B cell (primary cell): ENCODE measurements around the gene CNTNAP2. TPM values are rescaled to one million over a fixed set of nuclear protein-coding genes. Genes with fewer than 3 reads are reported as not detected.

Experiments used
- ATAC-seq: fragments of 200-7000 bp; cut with Tn5 transposase; one replicate; pipeline ENCODE4 v1.10.0; 2021; ENCODE audit warnings: low read depth, mild to moderate bottlenecking, moderate number of reproducible peaks, moderate library complexity
- CTCF ChIA-PET: fragments of 350-600 bp; sonication (Branson Sonifier 250); formaldehyde crosslinking; loops from one replicate; lab custom pipeline; 2021; ENCODE audit warnings: antibody characterized with exemption, inconsistent platforms; lab: Charles Lee
- POLR2A ChIA-PET: fragments of 350-600 bp; sonication (Branson Sonifier 250); formaldehyde crosslinking; loops from one replicate; lab custom pipeline; 2021; ENCODE audit warnings: antibody characterized with exemption; lab: Charles Lee
- DNase-seq: peaks from one replicate; pipeline ENCODE4 v3.0.0; 2013
- H2AFZ ChIP-seq: 2 replicates; pipeline ENCODE4 v1.6.1; 2012; ENCODE audit warnings: mild to moderate bottlenecking, low read depth, low read length; ENCODE audit not compliant: insufficient read depth, poor library complexity, severe bottlenecking
- H3K27ac ChIP-seq, 2 donors: 1 replicate in 1 of 2; 2 replicates in 1 of 2; pipeline ENCODE4 v1.5.1; 2012 to 2013; ENCODE audit warnings: low read length in 2 of 2, mild to moderate bottlenecking in 2 of 2, moderate library complexity in 1 of 2
- H3K27me3 ChIP-seq, 4 experiments: fragments of 200-600 bp in 1 of 4; sonication (generic) in 1 of 4; replicated peaks in 1 of 4; 1 replicate in 2 of 4; 2 replicates in 2 of 4; pipeline versions ENCODE4 v1.6.1 to v1.7.0; 2013 to 2016; ENCODE audit warnings: low read length in 3 of 4, mild to moderate bottlenecking in 2 of 4, mixed read lengths in 1 of 4, moderate library complexity in 1 of 4; ENCODE audit not compliant: insufficient read depth in 4 of 4, control insufficient read depth in 3 of 4; ENCODE audit errors: control extremely low read depth in 1 of 4
- H3K36me3 ChIP-seq, 2 experiments: replicated peaks in 1 of 2; 1 replicate in 1 of 2; 2 replicates in 1 of 2; pipeline versions ENCODE4 v1.6.1 to v1.7.1; 2013; ENCODE audit warnings: low read length in 1 of 2; ENCODE audit not compliant: insufficient read depth in 2 of 2, control insufficient read depth in 1 of 2; ENCODE audit errors: control extremely low read depth in 1 of 2, extremely low read depth in 1 of 2
- H3K4me1 ChIP-seq, 2 donors: fragments of 200-600 bp in 1 of 2; sonication (generic) in 1 of 2; 1 replicate in 1 of 2; 2 replicates in 1 of 2; pipeline versions ENCODE4 v1.5.1 to v1.6.1; 2013 to 2017; ENCODE audit warnings: low read length in 2 of 2; ENCODE audit not compliant: control insufficient read depth in 2 of 2, insufficient read depth in 2 of 2
- H3K4me2 ChIP-seq: replicated peaks from 2 replicates; pipeline ENCODE3; 2012; ENCODE audit warnings: mild to moderate bottlenecking, low read depth, low read length; ENCODE audit not compliant: poor library complexity, severe bottlenecking
- H3K4me3 ChIP-seq, 5 experiments: fragments of 200-600 bp in 1 of 5; sonication (generic) in 1 of 5; 1 replicate in 3 of 5; 2 replicates in 2 of 5; pipeline versions ENCODE4 v1.5.1 to v1.7.0; 2011 to 2016; ENCODE audit warnings: low read length in 4 of 5, mild to moderate bottlenecking in 4 of 5, low read depth in 2 of 5, control low read depth in 1 of 5, moderate library complexity in 1 of 5; ENCODE audit not compliant: insufficient read depth in 1 of 5; ENCODE audit errors: control extremely low read depth in 1 of 5, extremely low read depth in 1 of 5
- H3K79me2 ChIP-seq: fragments of 200-600 bp; sonication (generic); one replicate; pipeline ENCODE4 v1.6.0; 2016; ENCODE audit warnings: low read length; ENCODE audit not compliant: control insufficient read depth, insufficient read depth
- H3K9ac ChIP-seq: fragments of 200-600 bp; sonication (generic); 2 replicates; pipeline ENCODE4 v1.6.1; 2017; ENCODE audit warnings: mild to moderate bottlenecking, low read length, moderate library complexity
- H3K9me3 ChIP-seq, 3 donors: one replicate each; pipeline versions ENCODE4 v1.6.1 to v1.7.1; 2013; ENCODE audit warnings: low read length in 2 of 3; ENCODE audit not compliant: control insufficient read depth in 2 of 3, insufficient read depth in 1 of 3; ENCODE audit errors: control extremely low read depth in 1 of 3
- H4K20me1 ChIP-seq: 2 replicates; pipeline ENCODE4 v1.6.0; 2012; ENCODE audit warnings: mild to moderate bottlenecking, low read length; ENCODE audit not compliant: insufficient read depth, control insufficient read depth, poor library complexity, severe bottlenecking
- H3K27ac Mint-ChIP-seq: one replicate; pipeline ENCODE4 v1.8.0; 2021; ENCODE audit warnings: mixed read lengths
- H3K27me3 Mint-ChIP-seq: one replicate; pipeline ENCODE4 v1.8.0; 2021; ENCODE audit warnings: mixed read lengths
- H3K4me1 Mint-ChIP-seq: one replicate; pipeline ENCODE4 v1.8.0; 2021; ENCODE audit warnings: mixed read lengths
- H3K4me3 Mint-ChIP-seq: one replicate; pipeline ENCODE4 v1.8.0; 2021; ENCODE audit warnings: mixed read lengths
- H3K9me3 Mint-ChIP-seq: one replicate; pipeline ENCODE4 v1.8.0; 2022; ENCODE audit warnings: mixed read lengths; ENCODE audit not compliant: insufficient read depth
- CTCF ChIP-seq: fragments of 200-600 bp; IDR thresholded peaks from one replicate; pipeline ENCODE4 v1.8.0; 2022; ENCODE audit warnings: antibody characterized with exemption, mild to moderate bottlenecking
- EZH2 ChIP-seq: IDR thresholded peaks from 2 replicates; pipeline ENCODE4 v1.6.1; 2012; ENCODE audit warnings: borderline replicate concordance, low read depth, mild to moderate bottlenecking, moderate library complexity, low read length; ENCODE audit not compliant: insufficient read depth, poor library complexity, severe bottlenecking
- WGBS: methylation state at CpG from one replicate; pipeline ENCODE4 v1.1.5; 2013; ENCODE audit warnings: missing lambda C conversion rate; ENCODE audit not compliant: insufficient coverage; 5-methylcytosine and 5-hydroxymethylcytosine counted together
- intact Hi-C: fragments of 100-400 bp; cut with micrococcal nuclease; formaldehyde crosslinking; loops from one replicate; pipeline ENCODE4 v1.10.0; 2022
- polyA plus RNA-seq: library from polyadenylated mRNA; depleted of rRNA; stranded (reverse); fragments of >200 nt; gene quantifications from 2 replicates; pipeline ENCODE4 v1.2.3, GENCODE V29; 2012
- total RNA-seq, 2 donors: library from RNA; stranded (reverse); fragments of 120-200 nt in 1 of 2; gene quantifications; 1 replicate in 1 of 2; 2 replicates in 1 of 2; pipeline versions ENCODE4 v1.2.3 to v1.2.4, GENCODE V29; 2013 to 2022

Gene CNTNAP2
- total and polyA plus RNA-seq, 2 donors (not counting 1 experiment from before 2014, with no cell fraction given), result 7.4 to 16.6 TPM

GRCh38 chr7:146262527-146262926 is 145.9 kb downstream of the CNTNAP2 start:
- Histone ChIP-seq H3K36me3 (no peaks in the 10 kb centered on the region), H3K4me2 (no peak overlapping the region), H3K9ac (no peak overlapping the region), H3K4me1 (no peaks in the 10 kb centered on the region), H3K9me3 (peaks cover 0 to 12% (median 0%) of the 10 kb centered on the region in 3 donors), H3K4me3 (no peak overlapping the region), H3K27me3 (no peaks in the 10 kb centered on the region), H3K79me2 (no peaks in the 10 kb centered on the region), H4K20me1 (no peaks in the 10 kb centered on the region), H2AFZ (no peak overlapping the region), H3K27ac (no peak overlapping the region)
- TF ChIP-seq CTCF (no peak), EZH2 (no peak)
- no peak for ATAC-seq
- DNase-seq, result no peak
- Mint-ChIP-seq H3K4me1 (no peaks in the 10 kb centered on the region), H3K27ac (no peak overlapping the region), H3K9me3 (peaks cover 5% of the 10 kb centered on the region), H3K27me3 (no peaks in the 10 kb centered on the region), H3K4me3 (no peak overlapping the region)
- no CpG with 5 or more reads among the region's 1 CpG for WGBS
- CTCF ChIA-PET, result interaction anchor here (1.6 kb wide), 1 partner anchor 11 kb away, joined by 3 read pairs; no protein-coding TSS in a partner anchor
- POLR2A ChIA-PET, result no interaction called here
- intact Hi-C loops, result no loop called here

GRCh38 chr7:146276888-146277287 is 160.3 kb downstream of the CNTNAP2 start:
- Mint-ChIP-seq H3K4me1 (no peaks in the 10 kb centered on the region), H3K4me3 (no peak overlapping the region), H3K27me3 (no peaks in the 10 kb centered on the region), H3K27ac (no peak overlapping the region), H3K9me3 (no peaks in the 10 kb centered on the region)
- intact Hi-C loops, result no loop called here
- no peaks in the 10 kb centered on the region for H4K20me1 ChIP-seq
- H2AFZ ChIP-seq, result no peak overlapping the region
- no peak overlapping the region for H3K4me2 ChIP-seq
- H3K27ac ChIP-seq, result no peak overlapping the region
- H3K4me1 ChIP-seq, result no peaks in the 10 kb centered on the region
- ATAC-seq (no peak), DNase-seq (no peak)
- H3K9me3 ChIP-seq, result peaks cover 0 to 2% (median 0%) of the 10 kb centered on the region in 3 donors
- no peak overlapping the region for H3K4me3 ChIP-seq
- H3K36me3 ChIP-seq, result no peaks in the 10 kb centered on the region
- ChIA-PET CTCF (no interaction called here), POLR2A (no interaction called here)
- TF ChIP-seq EZH2 (no peak), CTCF (no peak)
- H3K79me2 ChIP-seq, result no peaks in the 10 kb centered on the region
- no peaks in the 10 kb centered on the region for H3K27me3 ChIP-seq
- WGBS, result 82% methylated on average over 2 of the region's 3 CpGs
- H3K9ac ChIP-seq, result no peak overlapping the region
